T-helper 2 cell treated with Interferon-gamma antibody and Interleukin-4, amounts not matched to agents 100 ng/mL and 5 ng/mL, for 36 hours (primary cell): ENCODE results near the gene C1orf35. TPM values are rescaled to one million over a fixed set of nuclear protein-coding genes. Genes with fewer than 3 reads are reported as not detected.

Experiments
- intact Hi-C: fragments of 100-400 bp; cut with micrococcal nuclease; formaldehyde crosslinking; loops from one replicate; pipeline ENCODE4 v1.15.1; 2023
- total RNA-seq: library from RNA; stranded (reverse); gene quantifications from 2 replicates; pipeline ENCODE4 v1.2.3, GENCODE V29; 2022

C1orf35 gene
- 18.8 and 20.0 TPM in 2 replicates for total RNA-seq

GRCh38 chr1:228102791-228103620 lies at the start of gene C1orf35:
C1orf35 (minus strand) TSS chr1:228103325; CDS start chr1:228103227, 98 bp downstream.
- intact Hi-C loops, result loop anchor here (1.0 to 10.0 kb wide), 8 partner anchors 21 to 1456 kb away; partner anchors contain the start of genes ABCB10, ARF1, GUK1 and IBA57

- intact Hi-C loops, result no loop called here
Measured at GRCh38 chr1:228152918-228153258, 49.8 kb upstream of the C1orf35 start.

DNA sequence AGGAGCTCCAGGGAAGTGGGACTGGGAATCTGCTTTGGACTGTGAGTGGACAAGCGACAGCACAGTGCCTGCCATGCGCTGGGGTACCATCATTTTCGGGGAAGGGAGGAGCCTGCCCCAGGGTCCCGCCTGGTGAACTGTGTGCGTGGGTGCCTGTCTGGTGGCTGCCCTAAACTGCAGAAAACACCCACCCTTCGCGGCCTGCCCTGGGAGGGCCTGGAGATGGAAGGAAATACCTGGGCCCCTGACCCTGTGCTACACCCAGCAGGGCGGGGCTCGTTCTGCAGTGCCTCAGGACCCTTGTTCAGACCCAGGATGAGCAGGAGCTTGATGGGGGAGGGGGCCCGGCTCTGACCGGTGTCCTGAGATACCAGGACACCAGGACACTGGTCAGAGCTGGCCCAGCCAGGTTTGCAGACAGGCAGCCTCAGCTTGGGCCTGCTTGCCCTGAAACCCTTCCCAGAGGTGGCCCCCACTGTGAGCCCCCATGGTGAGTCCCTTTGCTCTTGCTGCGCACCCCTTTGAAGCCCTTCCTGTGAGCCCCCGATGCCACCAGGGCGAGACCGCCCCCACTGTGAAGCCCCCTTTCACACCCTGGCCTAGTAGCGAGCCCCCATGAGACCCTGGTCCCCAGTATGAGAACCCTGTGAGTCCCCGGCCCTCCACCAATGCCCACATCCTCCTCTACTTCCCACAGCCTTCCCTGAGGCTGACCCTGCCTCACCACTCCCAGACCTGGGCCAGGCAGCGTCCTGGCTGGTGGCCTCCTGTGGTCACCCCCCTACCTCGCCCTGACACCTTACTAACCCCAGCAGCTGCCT lies 49.2 kb upstream of the C1orf35 start:
- intact Hi-C loops, result no loop called here

GRCh38 chr1:228151180-228151925 lies 48.2 kb upstream of the C1orf35 start:
- intact Hi-C loops, result no loop called here

- intact Hi-C loops, result no loop called here
Measured at GRCh38 chr1:228150461-228151179, 47.5 kb upstream of the C1orf35 start.

DNA sequence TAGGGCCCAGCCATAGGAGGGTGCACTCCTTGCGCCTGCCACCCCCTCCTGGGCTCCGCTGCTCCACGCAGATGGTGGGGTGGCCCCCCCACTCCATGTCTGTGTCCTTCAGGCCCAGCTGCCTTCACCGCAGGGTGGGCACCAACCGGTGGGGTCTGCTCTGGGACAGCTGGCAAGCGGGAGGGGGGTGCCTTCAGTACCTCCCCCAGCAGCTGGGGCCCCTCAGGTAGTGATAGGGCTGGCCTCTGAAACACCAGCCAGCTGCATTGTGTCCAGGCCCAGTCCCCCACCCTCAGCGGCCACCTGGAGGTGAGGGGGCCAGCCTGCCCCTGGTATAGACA lies 47.0 kb upstream of the C1orf35 start:
- intact Hi-C loops, result no loop called here

GRCh38 chr1:228149406-228150119 lies 46.4 kb upstream of the C1orf35 start, which contains the start of gene GJC2:
GJC2 (plus strand) TSS chr1:228149930; CDS start chr1:228157759, 7,829 bp downstream.
- intact Hi-C loops, result no loop called here

GRCh38 chr1:228148935-228149405 lies 45.8 kb upstream of the C1orf35 start:
- intact Hi-C loops, result no loop called here

DNA sequence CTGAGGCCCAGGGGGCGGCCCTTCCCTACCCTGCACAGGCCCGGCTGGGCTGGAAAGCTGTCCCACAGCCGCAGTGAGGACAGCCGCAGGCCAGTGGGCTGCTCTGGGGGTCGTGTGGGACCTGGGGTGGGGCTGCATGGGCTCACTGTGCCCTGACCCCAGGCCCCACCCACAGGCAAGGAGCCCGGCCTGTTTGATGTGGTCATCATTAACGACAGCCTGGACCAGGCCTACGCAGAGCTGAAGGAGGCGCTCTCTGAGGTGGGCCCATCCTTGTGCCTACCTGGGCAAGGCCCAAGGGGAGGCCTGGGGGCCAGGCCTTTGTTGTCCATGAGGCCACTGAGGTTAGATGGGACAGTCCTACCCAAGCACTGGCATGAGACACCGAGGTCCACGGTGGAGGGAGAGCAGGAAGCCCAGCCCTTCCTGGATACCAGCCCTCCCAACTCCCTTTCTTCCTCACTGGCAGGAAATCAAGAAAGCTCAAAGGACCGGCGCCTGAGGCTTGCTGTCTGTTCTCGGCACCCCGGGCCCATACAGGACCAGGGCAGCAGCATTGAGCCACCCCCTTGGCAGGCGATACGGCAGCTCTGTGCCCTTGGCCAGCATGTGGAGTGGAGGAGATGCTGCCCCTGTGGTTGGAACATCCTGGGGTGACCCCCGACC lies 45.2 kb upstream of the C1orf35 start:
- intact Hi-C loops, result no loop called here

GRCh38 chr1:228147768-228148167 lies 44.6 kb upstream of the C1orf35 start:
- intact Hi-C loops, result no loop called here

GRCh38 chr1:228147151-228147693 lies 44.1 kb upstream of the C1orf35 start:
- intact Hi-C loops, result no loop called here

DNA sequence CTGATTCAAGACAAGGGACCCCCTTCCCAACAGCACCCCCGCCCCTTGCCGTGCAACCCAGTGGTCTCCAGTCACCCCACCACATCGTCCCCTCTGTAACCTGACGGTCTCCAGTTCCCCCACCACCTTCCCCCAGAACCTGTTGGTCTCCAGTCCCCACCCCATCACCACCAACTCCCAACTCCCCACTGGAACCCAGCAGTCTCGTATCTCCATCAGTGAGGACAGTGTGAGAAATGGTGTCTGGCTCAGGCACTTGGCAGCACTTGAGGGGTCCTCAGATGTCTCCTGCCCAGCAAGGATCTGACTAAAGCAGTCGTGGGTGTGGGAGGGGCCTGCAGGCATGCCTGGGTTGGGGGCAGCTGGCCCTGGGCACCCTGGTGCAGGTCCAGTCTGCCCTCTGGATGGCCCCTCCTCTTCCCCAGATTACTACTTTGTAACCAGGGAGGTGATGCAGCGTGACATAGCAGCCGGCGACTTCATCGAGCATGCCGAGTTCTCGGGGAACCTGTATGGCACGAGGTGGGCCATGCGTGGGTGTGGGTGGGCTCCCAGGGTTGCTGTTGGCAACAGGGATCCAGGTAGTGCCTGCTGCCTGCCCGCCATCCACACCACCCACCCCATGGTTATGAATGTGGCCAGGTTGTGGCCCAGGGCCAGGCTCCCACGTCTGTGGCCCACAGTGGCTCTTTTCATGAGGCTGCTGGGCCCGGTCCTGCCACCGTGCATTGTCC lies 43.5 kb upstream of the C1orf35 start:
- intact Hi-C loops, result no loop called here

GRCh38 chr1:228145463-228146416 lies 42.6 kb upstream of the C1orf35 start:
- intact Hi-C loops, result no loop called here

DNA sequence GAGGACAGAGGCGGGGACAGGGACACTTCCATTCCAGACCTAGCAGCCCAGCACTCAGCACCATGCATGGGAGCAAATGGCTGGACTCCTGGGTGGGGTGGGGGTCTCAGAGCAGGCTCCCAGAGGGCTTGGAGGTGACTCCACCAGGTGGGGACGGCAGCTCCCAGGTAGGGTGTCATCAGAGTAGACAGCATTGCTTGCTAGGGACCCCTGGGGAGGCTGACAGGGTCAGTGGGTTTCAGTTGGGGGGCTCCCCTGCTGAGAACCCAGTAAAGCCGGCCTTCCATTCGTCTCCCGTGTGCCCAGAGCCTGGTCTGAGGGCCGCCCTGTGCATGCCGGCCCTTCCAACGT lies 41.8 kb upstream of the C1orf35 start:
- intact Hi-C loops, result no loop called here

DNA sequence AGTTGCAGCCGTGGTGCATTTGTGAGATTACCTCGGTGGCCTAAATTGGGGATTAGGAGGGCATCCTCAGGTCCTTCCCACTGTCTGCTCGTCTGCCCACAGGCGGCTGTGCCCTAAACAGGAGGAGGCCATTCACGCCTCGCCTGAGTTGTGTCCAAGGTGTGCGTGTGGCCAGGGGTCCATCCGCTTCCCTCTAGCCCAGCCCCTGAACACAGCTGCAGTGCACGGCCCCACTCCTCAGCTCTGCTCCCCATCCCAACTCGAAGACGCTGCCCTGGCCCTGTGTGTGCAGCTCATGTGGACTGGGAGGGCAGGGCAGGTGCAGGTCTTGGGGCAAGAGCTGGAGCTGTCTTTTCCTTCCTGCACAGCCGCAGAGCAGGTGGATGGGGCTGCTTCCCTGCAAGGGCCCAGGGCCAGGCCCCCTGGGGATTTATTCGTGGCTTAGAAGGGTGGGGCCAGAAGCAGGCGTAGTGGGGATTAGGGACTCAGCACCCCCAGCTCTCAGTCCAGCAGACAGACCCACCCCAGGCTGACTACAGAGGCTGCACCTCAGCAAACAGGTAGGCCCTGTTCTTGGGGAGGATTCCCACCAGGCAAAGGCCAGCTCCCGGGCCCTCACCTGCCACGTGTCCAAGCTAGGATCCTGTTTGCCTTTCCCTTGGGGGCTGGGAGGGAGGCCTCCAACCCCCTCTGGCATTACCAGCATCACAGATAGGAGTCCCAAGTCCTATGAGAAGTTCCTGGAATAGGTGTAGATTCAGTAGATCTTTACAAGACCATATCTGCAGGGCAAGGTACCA lies 41.3 kb upstream of the C1orf35 start:
- intact Hi-C loops, result no loop called here

DNA sequence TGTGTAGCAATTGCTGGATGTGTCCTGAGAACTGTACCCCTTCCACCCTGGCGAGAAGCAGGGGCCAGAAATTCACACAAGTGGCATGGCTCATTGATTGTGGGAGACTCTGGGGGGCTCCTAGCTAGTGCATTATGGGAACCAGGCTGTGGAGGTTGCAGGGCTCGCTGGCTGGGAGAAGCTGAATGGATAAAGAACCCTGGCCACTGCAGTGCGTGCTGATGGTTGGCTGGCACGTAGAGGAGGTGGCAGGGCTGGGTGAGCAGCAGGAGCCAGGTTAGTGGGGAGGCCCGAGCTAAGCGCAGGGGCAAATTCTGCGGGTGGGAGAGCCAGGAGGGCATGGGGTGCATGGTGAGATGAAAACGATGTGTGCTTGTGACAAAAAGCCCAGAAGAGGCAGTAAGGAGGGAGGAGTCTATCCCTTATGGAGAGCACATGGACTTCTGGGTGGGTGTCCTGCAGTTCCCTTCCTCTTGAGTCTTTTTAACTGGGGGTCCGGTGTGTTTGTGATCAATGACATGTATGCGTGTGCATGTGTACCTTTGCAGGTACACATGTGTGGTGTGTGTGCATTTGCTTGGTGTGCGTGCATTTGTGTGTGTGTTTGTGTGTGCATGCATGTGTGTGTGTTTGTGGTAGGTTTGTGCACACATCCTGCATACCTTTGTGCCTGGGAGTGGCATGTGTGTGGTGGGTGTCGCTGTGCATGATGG lies 40.5 kb upstream of the C1orf35 start:
- intact Hi-C loops, result no loop called here
